GM23338 (cell line): ENCODE results near the gene PHLDB3. TPM values are rescaled to one million over a fixed set of nuclear protein-coding genes. Genes with fewer than 3 reads are reported as not detected.

ENCODE experiments used
- ATAC-seq: fragments of 200-7000 bp; cut with Tn5 transposase; 3 replicates; pipeline ENCODE4 v1.9.1; 2020
- DNase-seq: peaks from one replicate; pipeline ENCODE4 v3.0.0-alpha.2; 2015; ENCODE audit warnings: low spot score
- H2AFZ ChIP-seq: fragments of 200-600 bp; sonication (generic); 2 replicates; pipeline ENCODE4 v1.8.0; 2016; ENCODE audit warnings: antibody characterized with exemption, mild to moderate bottlenecking, moderate library complexity
- H3F3A ChIP-seq: fragments of 200-600 bp; sonication (generic); replicated peaks from 2 replicates; pipeline ENCODE4 v1.8.0; 2017; ENCODE audit warnings: antibody characterized with exemption, mixed run types, low read depth
- H3K27ac ChIP-seq: fragments of 200-600 bp; sonication (generic); 2 replicates; pipeline ENCODE4 v1.6.1; 2016; ENCODE audit warnings: low read depth
- H3K27me3 ChIP-seq: fragments of 200-600 bp; sonication (generic); 2 replicates; pipeline ENCODE4 v1.8.0; 2016; ENCODE audit warnings: mild to moderate bottlenecking, mixed run types, moderate library complexity; ENCODE audit not compliant: insufficient read depth
- H3K36me3 ChIP-seq: fragments of 200-600 bp; sonication (generic); 2 replicates; pipeline ENCODE4 v1.8.0; 2016; ENCODE audit warnings: mild to moderate bottlenecking; ENCODE audit not compliant: insufficient read depth
- H3K4me1 ChIP-seq: fragments of 200-600 bp; sonication (generic); 2 replicates; pipeline ENCODE4 v1.8.0; 2016; ENCODE audit warnings: mild to moderate bottlenecking, moderate library complexity; ENCODE audit not compliant: insufficient read depth
- H3K4me2 ChIP-seq: fragments of 200-600 bp; sonication (generic); 2 replicates; pipeline ENCODE4 v1.7.1; 2017; ENCODE audit warnings: mixed run types
- H3K4me3 ChIP-seq: fragments of 200-600 bp; sonication (generic); 2 replicates; pipeline ENCODE4 v1.6.1; 2016; ENCODE audit warnings: mixed run types
- H3K79me2 ChIP-seq: fragments of 200-600 bp; sonication (generic); replicated peaks from 2 replicates; pipeline ENCODE4 v1.8.0; 2017; ENCODE audit warnings: mild to moderate bottlenecking; ENCODE audit not compliant: insufficient read depth
- H3K9me2 ChIP-seq: fragments of 200-600 bp; sonication (generic); 2 replicates; pipeline ENCODE4 v1.8.0; 2017; ENCODE audit not compliant: insufficient read depth
- H4K20me1 ChIP-seq: fragments of 200-600 bp; sonication (generic); replicated peaks from 2 replicates; pipeline ENCODE4 v1.8.0; 2017; ENCODE audit warnings: mild to moderate bottlenecking; ENCODE audit not compliant: insufficient read depth
- H3K27ac Mint-ChIP-seq: 2 replicates; pipeline ENCODE4 v1.8.0; 2020; ENCODE audit warnings: inconsistent platforms, mild to moderate bottlenecking, moderate library complexity, mixed read lengths
- H3K27me3 Mint-ChIP-seq: 3 replicates; pipeline ENCODE4 v1.8.0; 2022; ENCODE audit warnings: low read depth, mild to moderate bottlenecking, moderate library complexity, mixed read lengths, inconsistent platforms; ENCODE audit not compliant: insufficient read depth, poor library complexity
- H3K36me3 Mint-ChIP-seq: 3 replicates; pipeline ENCODE4 v1.8.0; 2021; ENCODE audit warnings: low read depth, mild to moderate bottlenecking, inconsistent platforms, moderate library complexity, mixed read lengths
- H3K4me1 Mint-ChIP-seq: 3 replicates; pipeline ENCODE4 v1.8.0; 2020; ENCODE audit warnings: mild to moderate bottlenecking, inconsistent platforms, mixed read lengths
- H3K4me3 Mint-ChIP-seq: 3 replicates; pipeline ENCODE4 v1.8.0; 2021; ENCODE audit warnings: moderate library complexity, mild to moderate bottlenecking, inconsistent platforms, mixed read lengths
- H3K9me3 Mint-ChIP-seq: 3 replicates; pipeline ENCODE4 v1.8.0; 2020; ENCODE audit warnings: moderate library complexity, mild to moderate bottlenecking, inconsistent platforms, mixed read lengths
- CREB1 ChIP-seq: fragments of 250-450 bp; sonication (Bioruptor Pico); IDR thresholded peaks from 2 replicates; pipeline ENCODE4 v1.5.0; 2020; ENCODE audit warnings: low read depth, mild to moderate bottlenecking, moderate library complexity
- EZH2phosphoT487 ChIP-seq: fragments of 200-600 bp; sonication (generic); IDR thresholded peaks from one replicate; pipeline ENCODE4 v1.8.1; 2018; ENCODE audit warnings: antibody characterized with exemption; ENCODE audit not compliant: unreplicated experiment
- NANOG ChIP-seq: IDR thresholded peaks from 2 replicates; pipeline ENCODE4 v1.6.1; 2016; ENCODE audit warnings: antibody characterized with exemption, borderline replicate concordance
- POLR2AphosphoS5 ChIP-seq: IDR thresholded peaks from 2 replicates; pipeline ENCODE4 v1.6.1; 2016; ENCODE audit warnings: antibody characterized with exemption, low read depth
- ZNF114 ChIP-seq: fragments of 250-450 bp; sonication (Bioruptor Pico); IDR thresholded peaks from 2 replicates; pipeline ENCODE4 v1.5.0; 2020; ENCODE audit warnings: mild to moderate bottlenecking, moderate library complexity
- ZNF331 ChIP-seq: fragments of 250-450 bp; sonication (Bioruptor Pico); IDR thresholded peaks from 2 replicates; pipeline ENCODE4 v1.5.0; 2020; ENCODE audit warnings: low read depth, mild to moderate bottlenecking, moderate library complexity
- polyA plus RNA-seq: library from polyadenylated mRNA; unstranded; fragments of >200 nt; fragmentation: Nextera tagmentation; extraction: Ambion mirVana; gene quantifications from 2 replicates; pipeline ENCODE4 v1.2.1, GENCODE V29; 2016
- total RNA-seq: library from RNA; depleted of rRNA; stranded (reverse); fragments of >200 nt; shearing (Covaris generic); gene quantifications from 2 replicates; pipeline ENCODE4 v1.2.3, GENCODE V29; 2014
- TF ChIP-seq, protein P1 (sequence below): IDR thresholded peaks from one replicate; pipeline ENCODE4 v1.6.1; 2018; ENCODE audit warnings: antibody characterized with exemption; ENCODE audit not compliant: unreplicated experiment
- TF ChIP-seq, protein P2 (sequence below), 2 experiments: fragments of 200-600 bp in 1 of 2; sonication (generic) in 1 of 2; conservative IDR thresholded peaks; 2 replicates each; pipeline versions ENCODE4 v1.5.1 to v1.6.1; 2016 to 2017; ENCODE audit warnings: antibody characterized with exemption in 2 of 2, low read depth in 2 of 2, mild to moderate bottlenecking in 2 of 2, moderate library complexity in 1 of 2
- TF ChIP-seq, protein P3 (sequence below): IDR thresholded peaks from 2 replicates; pipeline ENCODE4 v1.6.1; 2016; ENCODE audit warnings: antibody characterized with exemption

Gene PHLDB3
- total and polyA plus RNA-seq, 2 experiments from 2014 or later: 6.3 to 15.4 TPM

DNA sequence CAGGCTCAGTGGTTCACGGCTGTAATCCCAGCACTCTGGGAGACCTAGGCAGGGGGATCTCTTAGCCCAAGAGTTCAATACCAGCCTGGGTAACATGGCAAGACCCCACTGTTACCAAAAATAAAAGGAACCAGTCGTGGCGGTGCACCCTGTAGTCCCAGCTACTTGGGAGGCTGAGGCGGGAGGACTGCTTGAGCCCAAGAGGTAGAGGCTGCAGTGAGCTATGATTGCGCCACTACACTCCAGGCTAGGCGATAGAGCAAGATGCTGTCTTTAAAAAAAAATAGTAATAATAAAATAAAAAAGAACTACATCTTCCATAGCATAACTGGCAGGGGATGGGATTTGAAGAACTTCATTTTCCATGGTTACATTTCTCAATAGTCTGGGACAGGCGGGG is 42.2 kb downstream of the PHLDB3 start (continued):
- TF ChIP-seq, protein P1, sequence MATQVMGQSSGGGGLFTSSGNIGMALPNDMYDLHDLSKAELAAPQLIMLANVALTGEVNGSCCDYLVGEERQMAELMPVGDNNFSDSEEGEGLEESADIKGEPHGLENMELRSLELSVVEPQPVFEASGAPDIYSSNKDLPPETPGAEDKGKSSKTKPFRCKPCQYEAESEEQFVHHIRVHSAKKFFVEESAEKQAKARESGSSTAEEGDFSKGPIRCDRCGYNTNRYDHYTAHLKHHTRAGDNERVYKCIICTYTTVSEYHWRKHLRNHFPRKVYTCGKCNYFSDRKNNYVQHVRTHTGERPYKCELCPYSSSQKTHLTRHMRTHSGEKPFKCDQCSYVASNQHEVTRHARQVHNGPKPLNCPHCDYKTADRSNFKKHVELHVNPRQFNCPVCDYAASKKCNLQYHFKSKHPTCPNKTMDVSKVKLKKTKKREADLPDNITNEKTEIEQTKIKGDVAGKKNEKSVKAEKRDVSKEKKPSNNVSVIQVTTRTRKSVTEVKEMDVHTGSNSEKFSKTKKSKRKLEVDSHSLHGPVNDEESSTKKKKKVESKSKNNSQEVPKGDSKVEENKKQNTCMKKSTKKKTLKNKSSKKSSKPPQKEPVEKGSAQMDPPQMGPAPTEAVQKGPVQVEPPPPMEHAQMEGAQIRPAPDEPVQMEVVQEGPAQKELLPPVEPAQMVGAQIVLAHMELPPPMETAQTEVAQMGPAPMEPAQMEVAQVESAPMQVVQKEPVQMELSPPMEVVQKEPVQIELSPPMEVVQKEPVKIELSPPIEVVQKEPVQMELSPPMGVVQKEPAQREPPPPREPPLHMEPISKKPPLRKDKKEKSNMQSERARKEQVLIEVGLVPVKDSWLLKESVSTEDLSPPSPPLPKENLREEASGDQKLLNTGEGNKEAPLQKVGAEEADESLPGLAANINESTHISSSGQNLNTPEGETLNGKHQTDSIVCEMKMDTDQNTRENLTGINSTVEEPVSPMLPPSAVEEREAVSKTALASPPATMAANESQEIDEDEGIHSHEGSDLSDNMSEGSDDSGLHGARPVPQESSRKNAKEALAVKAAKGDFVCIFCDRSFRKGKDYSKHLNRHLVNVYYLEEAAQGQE: no peak
- TF ChIP-seq, protein P2, sequence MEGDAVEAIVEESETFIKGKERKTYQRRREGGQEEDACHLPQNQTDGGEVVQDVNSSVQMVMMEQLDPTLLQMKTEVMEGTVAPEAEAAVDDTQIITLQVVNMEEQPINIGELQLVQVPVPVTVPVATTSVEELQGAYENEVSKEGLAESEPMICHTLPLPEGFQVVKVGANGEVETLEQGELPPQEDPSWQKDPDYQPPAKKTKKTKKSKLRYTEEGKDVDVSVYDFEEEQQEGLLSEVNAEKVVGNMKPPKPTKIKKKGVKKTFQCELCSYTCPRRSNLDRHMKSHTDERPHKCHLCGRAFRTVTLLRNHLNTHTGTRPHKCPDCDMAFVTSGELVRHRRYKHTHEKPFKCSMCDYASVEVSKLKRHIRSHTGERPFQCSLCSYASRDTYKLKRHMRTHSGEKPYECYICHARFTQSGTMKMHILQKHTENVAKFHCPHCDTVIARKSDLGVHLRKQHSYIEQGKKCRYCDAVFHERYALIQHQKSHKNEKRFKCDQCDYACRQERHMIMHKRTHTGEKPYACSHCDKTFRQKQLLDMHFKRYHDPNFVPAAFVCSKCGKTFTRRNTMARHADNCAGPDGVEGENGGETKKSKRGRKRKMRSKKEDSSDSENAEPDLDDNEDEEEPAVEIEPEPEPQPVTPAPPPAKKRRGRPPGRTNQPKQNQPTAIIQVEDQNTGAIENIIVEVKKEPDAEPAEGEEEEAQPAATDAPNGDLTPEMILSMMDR (conservative IDR thresholded peaks at IDR 0.05; ENCODE audit: low read depth in 2 of 2): no peak
- no peak for TF ChIP-seq CREB1 (CRISPR knock-in tag)
- no peak for TF ChIP-seq POLR2AphosphoS5
- no peak for TF ChIP-seq NANOG
- TF ChIP-seq ZNF331 (CRISPR knock-in tag): no peak
- no peak for TF ChIP-seq EZH2phosphoT487
- TF ChIP-seq, protein P3, sequence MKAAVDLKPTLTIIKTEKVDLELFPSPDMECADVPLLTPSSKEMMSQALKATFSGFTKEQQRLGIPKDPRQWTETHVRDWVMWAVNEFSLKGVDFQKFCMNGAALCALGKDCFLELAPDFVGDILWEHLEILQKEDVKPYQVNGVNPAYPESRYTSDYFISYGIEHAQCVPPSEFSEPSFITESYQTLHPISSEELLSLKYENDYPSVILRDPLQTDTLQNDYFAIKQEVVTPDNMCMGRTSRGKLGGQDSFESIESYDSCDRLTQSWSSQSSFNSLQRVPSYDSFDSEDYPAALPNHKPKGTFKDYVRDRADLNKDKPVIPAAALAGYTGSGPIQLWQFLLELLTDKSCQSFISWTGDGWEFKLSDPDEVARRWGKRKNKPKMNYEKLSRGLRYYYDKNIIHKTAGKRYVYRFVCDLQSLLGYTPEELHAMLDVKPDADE: no peak

DNA sequence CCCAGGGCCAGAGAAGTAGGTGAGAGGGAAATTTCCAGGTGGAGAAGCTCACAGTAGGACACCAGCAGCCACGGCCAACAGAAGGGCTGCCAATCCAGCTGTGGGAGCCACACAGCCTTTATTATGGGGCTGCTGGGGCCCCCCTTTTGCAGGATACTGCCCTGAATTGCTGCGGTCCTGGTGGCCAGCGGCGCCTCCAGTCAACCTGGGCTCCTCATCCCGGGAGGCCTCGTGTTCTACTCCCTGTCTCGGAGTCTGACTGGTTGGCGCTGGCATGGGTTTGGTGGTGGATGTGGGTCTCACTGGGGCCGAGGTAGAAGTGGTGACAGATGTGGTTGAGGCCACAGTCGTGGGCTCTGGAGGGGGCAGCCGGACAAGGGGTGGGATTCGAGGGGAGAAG is 43.2 kb downstream of the PHLDB3 start:
- Histone ChIP-seq H3F3A (peaks cover 14% of the 10 kb centered on the region), H3K4me1 (peaks cover 15% of the 10 kb centered on the region), H3K27ac (no peak overlapping the region), H3K4me3 (no peak overlapping the region), H3K27me3 (peaks cover 24% of the 10 kb centered on the region), H4K20me1 (no peaks in the 10 kb centered on the region), H3K9me2 (no peaks in the 10 kb centered on the region), H3K36me3 (no peaks in the 10 kb centered on the region), H3K79me2 (no peaks in the 10 kb centered on the region), H2AFZ (no peak overlapping the region), H3K4me2 (no peak overlapping the region)
- TF ChIP-seq, protein P2 (conservative IDR thresholded peaks at IDR 0.05; ENCODE audit: low read depth in 2 of 2): no peak
- TF ChIP-seq CREB1 (CRISPR knock-in tag) (no peak), ZNF114 (CRISPR knock-in tag) (no peak)
- TF ChIP-seq, protein P3: no peak
- no peak overlapping the region for H3K4me3 Mint-ChIP-seq
- H3K9me3 Mint-ChIP-seq: no peaks in the 10 kb centered on the region
- ATAC-seq: no peak
- peaks cover 14% of the 10 kb centered on the region for H3K27me3 Mint-ChIP-seq
- no peak for DNase-seq
- peaks cover 8% of the 10 kb centered on the region for H3K4me1 Mint-ChIP-seq
- H3K36me3 Mint-ChIP-seq: no peaks in the 10 kb centered on the region
- H3K27ac Mint-ChIP-seq: no peak overlapping the region
